MM.1S (cell line): Measurements from ENCODE around the gene OR2S2.

ENCODE experiments used
- CTCF ChIP-seq: fragments of 300-600 bp; sonication (generic); IDR thresholded peaks from 2 replicates; pipeline ENCODE4 v1.5.1; 2016; ENCODE audit warnings: antibody characterized with exemption, low read length, mixed read lengths
- EZH2phosphoT487 ChIP-seq: fragments of 300-600 bp; sonication (generic); IDR thresholded peaks from 2 replicates; pipeline ENCODE4 v1.6.1; 2018; ENCODE audit warnings: antibody characterized with exemption, low read length

- TF ChIP-seq CTCF (no peak), EZH2phosphoT487 (no peak)
Measured at GRCh38 chr9:35935755-35936509, 22.0 kb downstream of the OR2S2 start.
